Neural crest cell (in vitro differentiated cells): ENCODE data around the gene SLC9A4. TPM values are rescaled to one million over a fixed set of nuclear protein-coding genes. Genes with fewer than 3 reads are reported as not detected.

Experiments used
- DNase-seq: peaks from one replicate; pipeline ENCODE4 v3.0.0; 2021; ENCODE audit warnings: low read depth, mixed read lengths, low spot score
- H3K27ac Mint-ChIP-seq: one replicate; pipeline ENCODE4 v1.8.0; 2021; ENCODE audit warnings: mild to moderate bottlenecking, mixed read lengths; ENCODE audit not compliant: unreplicated experiment
- H3K27me3 Mint-ChIP-seq: 2 replicates; pipeline ENCODE4 v1.8.0; 2021; ENCODE audit warnings: low read depth, mild to moderate bottlenecking, mixed read lengths
- H3K36me3 Mint-ChIP-seq: 2 replicates; pipeline ENCODE4 v1.8.0; 2021; ENCODE audit warnings: low read depth, mild to moderate bottlenecking, mixed read lengths
- H3K4me1 Mint-ChIP-seq: 2 replicates; pipeline ENCODE4 v1.8.0; 2021; ENCODE audit warnings: mixed read lengths
- H3K4me3 Mint-ChIP-seq: one replicate; pipeline ENCODE4 v1.8.0; 2021; ENCODE audit warnings: mild to moderate bottlenecking, mixed read lengths
- H3K9me3 Mint-ChIP-seq: 2 replicates; pipeline ENCODE4 v1.8.0; 2021; ENCODE audit warnings: mixed read lengths
- CTCF ChIP-seq: fragments of 200-600 bp; sonication (generic); conservative IDR thresholded peaks from 2 replicates; pipeline ENCODE4 v1.5.0; 2021; ENCODE audit warnings: antibody characterized with exemption, mild to moderate bottlenecking
- total RNA-seq: library from RNA; stranded (reverse); gene quantifications from 2 replicates; pipeline ENCODE4 v1.2.1, GENCODE V29; 2021

Gene SLC9A4
- total RNA-seq, 1 donor from 2014 or later, result not detected

GRCh38 chr2:102515851-102516250, 42.8 kb downstream of the SLC9A4 start:
- Mint-ChIP-seq H3K36me3 (no peaks in the 10 kb centered on the region), H3K9me3 (no peaks in the 10 kb centered on the region), H3K4me1 (no peaks in the 10 kb centered on the region), H3K4me3 (no peak overlapping the region), H3K27ac (no peak overlapping the region), H3K27me3 (no peaks in the 10 kb centered on the region)
- DNase-seq, result no peak
- TF ChIP-seq CTCF, result no peak

- Mint-ChIP-seq H3K9me3 (no peaks in the 10 kb centered on the region), H3K27me3 (no peaks in the 10 kb centered on the region), H3K27ac (no peak overlapping the region), H3K4me3 (no peak overlapping the region), H3K36me3 (no peaks in the 10 kb centered on the region), H3K4me1 (no peaks in the 10 kb centered on the region)
- TF ChIP-seq CTCF, result no peak
- no peak for DNase-seq
These were observed 45.1 kb downstream of the SLC9A4 start for GRCh38 chr2:102518170-102518569.

- no peaks in the 10 kb centered on the region for H3K4me1 Mint-ChIP-seq
- H3K27me3 Mint-ChIP-seq, result no peaks in the 10 kb centered on the region
- DNase-seq, result no peak
These were observed 47.0 kb downstream of the SLC9A4 start for GRCh38 chr2:102520009-102520408.

GRCh38 chr2:102520801-102521200, 47.8 kb downstream of the SLC9A4 start:
- Mint-ChIP-seq H3K4me1 (no peaks in the 10 kb centered on the region), H3K36me3 (no peaks in the 10 kb centered on the region), H3K27ac (no peak overlapping the region), H3K27me3 (no peaks in the 10 kb centered on the region), H3K9me3 (no peaks in the 10 kb centered on the region), H3K4me3 (no peak overlapping the region)
- no peak for DNase-seq
- TF ChIP-seq CTCF, result no peak

More at GRCh38 chr2:102520009-102520408, 47.0 kb downstream of the SLC9A4 start:
- TF ChIP-seq CTCF, result peak; percentile 76
- Mint-ChIP-seq H3K36me3 (no peaks in the 10 kb centered on the region), H3K27ac (no peak overlapping the region), H3K4me3 (no peak overlapping the region), H3K9me3 (no peaks in the 10 kb centered on the region)

GRCh38 chr2:102522162-102522561, 49.1 kb downstream of the SLC9A4 start:
- no peak for DNase-seq
- Mint-ChIP-seq H3K27ac (no peak overlapping the region), H3K9me3 (no peaks in the 10 kb centered on the region), H3K36me3 (no peaks in the 10 kb centered on the region), H3K27me3 (no peaks in the 10 kb centered on the region), H3K4me3 (no peak overlapping the region), H3K4me1 (no peaks in the 10 kb centered on the region)
- no peak for TF ChIP-seq CTCF

- H3K9me3 Mint-ChIP-seq, result no peaks in the 10 kb centered on the region
- H3K27me3 Mint-ChIP-seq, result no peaks in the 10 kb centered on the region
- no peak for DNase-seq
- no peaks in the 10 kb centered on the region for H3K4me1 Mint-ChIP-seq
- H3K27ac Mint-ChIP-seq, result no peak overlapping the region
- no peaks in the 10 kb centered on the region for H3K36me3 Mint-ChIP-seq
- TF ChIP-seq CTCF, result no peak
- H3K4me3 Mint-ChIP-seq, result no peak overlapping the region
These were observed 49.9 kb downstream of the SLC9A4 start for GRCh38 chr2:102522890-102523289.
